ENCODE data around the gene C2CD5. TPM values are rescaled to one million over a fixed set of nuclear protein-coding genes. Genes with fewer than 3 reads are reported as not detected.
"Not testable (repeated sequence)": the region's sequence is repeated elsewhere in the genome, so short reads cannot be mapped to it uniquely, and the experiment has no call there.

The C2CD5 gene
- total and polyA plus RNA-seq, 2 donors (not counting 1 experiment from before 2014, with no cell fraction given): 26.6 to 37.7 TPM

DNA sequence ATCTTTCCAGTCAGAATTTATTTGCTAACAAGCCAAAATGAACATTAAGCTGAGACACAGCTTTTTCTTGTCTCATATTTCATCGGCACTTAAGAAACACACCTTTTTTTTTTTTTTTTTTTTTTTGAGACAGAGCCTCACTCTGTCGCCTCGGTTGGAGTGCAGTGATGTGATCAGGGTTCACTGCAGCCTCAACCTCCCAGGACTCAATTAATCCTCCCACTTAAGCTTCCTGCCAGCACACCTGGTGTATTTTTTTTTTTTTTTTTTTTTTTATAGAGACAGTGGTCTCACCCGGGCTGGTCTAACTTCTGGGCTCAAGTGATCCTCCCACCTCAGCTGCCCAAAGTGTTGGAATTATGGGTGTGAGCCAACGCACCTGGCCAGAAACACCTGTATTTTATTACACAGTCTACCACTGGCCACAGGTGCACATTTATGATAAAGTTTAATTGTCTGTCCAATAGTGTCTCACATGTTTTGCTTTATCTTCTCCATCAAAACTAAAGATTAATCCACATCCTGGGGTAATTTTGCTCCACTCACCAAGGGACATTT lies 62.7 kb downstream of the C2CD5 start:
- no peak overlapping the region for H3K4me3 ChIP-seq (replicated peaks in 1 of 4; ENCODE audit: control extremely low read depth in 1 of 4, insufficient read depth in 1 of 4, low read depth in 3 of 4, low read length in 4 of 4)
- no peak for TF ChIP-seq EZH2 (IDR thresholded peaks at IDR 0.05; ENCODE audit: low read length, missing control alignments)
- TF ChIP-seq, protein P1, sequence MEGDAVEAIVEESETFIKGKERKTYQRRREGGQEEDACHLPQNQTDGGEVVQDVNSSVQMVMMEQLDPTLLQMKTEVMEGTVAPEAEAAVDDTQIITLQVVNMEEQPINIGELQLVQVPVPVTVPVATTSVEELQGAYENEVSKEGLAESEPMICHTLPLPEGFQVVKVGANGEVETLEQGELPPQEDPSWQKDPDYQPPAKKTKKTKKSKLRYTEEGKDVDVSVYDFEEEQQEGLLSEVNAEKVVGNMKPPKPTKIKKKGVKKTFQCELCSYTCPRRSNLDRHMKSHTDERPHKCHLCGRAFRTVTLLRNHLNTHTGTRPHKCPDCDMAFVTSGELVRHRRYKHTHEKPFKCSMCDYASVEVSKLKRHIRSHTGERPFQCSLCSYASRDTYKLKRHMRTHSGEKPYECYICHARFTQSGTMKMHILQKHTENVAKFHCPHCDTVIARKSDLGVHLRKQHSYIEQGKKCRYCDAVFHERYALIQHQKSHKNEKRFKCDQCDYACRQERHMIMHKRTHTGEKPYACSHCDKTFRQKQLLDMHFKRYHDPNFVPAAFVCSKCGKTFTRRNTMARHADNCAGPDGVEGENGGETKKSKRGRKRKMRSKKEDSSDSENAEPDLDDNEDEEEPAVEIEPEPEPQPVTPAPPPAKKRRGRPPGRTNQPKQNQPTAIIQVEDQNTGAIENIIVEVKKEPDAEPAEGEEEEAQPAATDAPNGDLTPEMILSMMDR (conservative IDR thresholded peaks at IDR 0.05 in 1 of 2, IDR thresholded peaks at IDR 0.05 in 1 of 2; ENCODE audit: low read depth in 1 of 2, low read length in 2 of 2): no peak
- H3K79me2 ChIP-seq (ENCODE audit: control insufficient read depth, insufficient read depth, low read length): no peaks in the 10 kb centered on the region
- H2AFZ ChIP-seq (ENCODE audit: low read length): no peak overlapping the region
- no peak for DNase-seq (ENCODE audit: low read depth in 2 of 2)
- no peaks in the 10 kb centered on the region for H4K20me1 ChIP-seq (ENCODE audit: control insufficient read depth, extremely low read depth, insufficient read depth, low read length)
- no peaks in the 10 kb centered on the region for H3K9me3 ChIP-seq (ENCODE audit: control insufficient read depth, insufficient read depth, low read depth, low read length)
- peaks cover 3% of the 10 kb centered on the region for H3K4me1 ChIP-seq (ENCODE audit: control insufficient read depth, extremely low read depth, insufficient read depth, low read length)
- no peaks in the 10 kb centered on the region for H3K36me3 ChIP-seq (ENCODE audit: control insufficient read depth, insufficient read depth, low read length)
- H3K9ac ChIP-seq (ENCODE audit: insufficient read depth, low read length): no peak overlapping the region
- no peaks in the 10 kb centered on the region for H3K27me3 ChIP-seq (ENCODE audit: control insufficient read depth, insufficient read depth, low read length)
- H3K27ac ChIP-seq (ENCODE audit: insufficient read depth, low read length): no peak overlapping the region
- H3K4me2 ChIP-seq (ENCODE audit: extremely low read depth, insufficient read depth, low read length): no peak overlapping the region

DNA sequence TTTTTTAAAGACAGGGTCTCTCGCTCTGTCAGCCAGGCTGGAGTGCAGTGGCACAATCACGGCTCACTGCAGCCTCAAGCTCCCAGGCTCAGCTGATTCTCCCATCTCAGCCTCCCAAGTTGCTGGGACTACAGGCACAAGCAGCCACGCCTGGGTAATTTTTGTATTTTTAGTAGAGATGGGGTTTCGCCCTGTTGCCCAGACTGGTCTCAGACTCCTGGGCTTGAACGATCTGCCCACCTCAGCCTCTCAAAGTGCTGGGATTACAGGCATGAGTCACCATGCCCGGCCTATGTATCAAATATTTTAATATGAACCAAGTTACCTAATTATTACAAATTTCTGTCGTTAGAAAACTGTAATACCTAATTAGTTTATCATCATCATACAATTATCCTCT lies 63.5 kb downstream of the C2CD5 start:
- not testable (repeated sequence) for H3K4me1 ChIP-seq (ENCODE audit: control insufficient read depth, extremely low read depth, insufficient read depth, low read length); H3K79me2 ChIP-seq (ENCODE audit: control insufficient read depth, insufficient read depth, low read length); H2AFZ ChIP-seq (ENCODE audit: low read length)

DNA sequence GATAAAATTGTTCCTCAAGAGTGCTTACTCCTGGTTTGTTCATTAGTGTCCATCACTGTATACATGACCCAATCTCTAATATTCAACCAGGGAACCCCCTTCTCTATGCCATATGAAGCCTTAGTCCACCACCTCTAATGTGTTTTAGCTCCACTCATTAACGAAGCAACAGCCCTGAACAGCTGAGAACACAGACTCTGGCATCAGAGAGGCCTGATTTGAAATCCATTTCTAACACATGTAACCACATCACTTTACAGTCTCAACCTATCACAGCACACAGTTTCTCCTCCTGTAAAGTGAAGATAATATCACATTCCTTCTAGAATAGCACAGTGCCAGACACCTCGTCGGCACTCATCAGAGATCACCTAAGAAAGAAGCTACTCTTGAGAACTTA lies 64.3 kb downstream of the C2CD5 start:
- DNase-seq (ENCODE audit: low read depth in 2 of 2): no peak
- Histone ChIP-seq H3K4me1 (ENCODE audit: control insufficient read depth, extremely low read depth, insufficient read depth, low read length) (peaks cover 8% of the 10 kb centered on the region), H3K27me3 (ENCODE audit: control insufficient read depth, insufficient read depth, low read length) (no peaks in the 10 kb centered on the region), H3K4me2 (ENCODE audit: extremely low read depth, insufficient read depth, low read length) (no peak overlapping the region), H2AFZ (ENCODE audit: low read length) (no peak overlapping the region), H3K9ac (ENCODE audit: insufficient read depth, low read length) (no peak overlapping the region), H3K79me2 (ENCODE audit: control insufficient read depth, insufficient read depth, low read length) (no peaks in the 10 kb centered on the region), H4K20me1 (ENCODE audit: control insufficient read depth, extremely low read depth, insufficient read depth, low read length) (no peaks in the 10 kb centered on the region), H3K4me3 (replicated peaks in 1 of 4; ENCODE audit: control extremely low read depth in 1 of 4, insufficient read depth in 1 of 4, low read depth in 3 of 4, low read length in 4 of 4) (no peak overlapping the region), H3K9me3 (ENCODE audit: control insufficient read depth, insufficient read depth, low read depth, low read length) (no peaks in the 10 kb centered on the region), H3K27ac (ENCODE audit: insufficient read depth, low read length) (no peak overlapping the region), H3K36me3 (ENCODE audit: control insufficient read depth, insufficient read depth, low read length) (no peaks in the 10 kb centered on the region)
- TF ChIP-seq, protein P1 (conservative IDR thresholded peaks at IDR 0.05 in 1 of 2, IDR thresholded peaks at IDR 0.05 in 1 of 2; ENCODE audit: low read depth in 1 of 2, low read length in 2 of 2): no peak
- no peak for TF ChIP-seq EZH2 (IDR thresholded peaks at IDR 0.05; ENCODE audit: low read length, missing control alignments)

More for the DNA sequence above, 63.5 kb downstream of the C2CD5 start:
- not testable (repeated sequence) for H3K9me3 ChIP-seq (ENCODE audit: control insufficient read depth, insufficient read depth, low read depth, low read length); H3K27ac ChIP-seq (ENCODE audit: insufficient read depth, low read length); H3K36me3 ChIP-seq (ENCODE audit: control insufficient read depth, insufficient read depth, low read length); H3K4me3 ChIP-seq (replicated peaks in 1 of 4; ENCODE audit: control extremely low read depth in 1 of 4, insufficient read depth in 1 of 4, low read depth in 3 of 4, low read length in 4 of 4); H3K9ac ChIP-seq (ENCODE audit: insufficient read depth, low read length); DNase-seq (ENCODE audit: low read depth in 2 of 2); H3K27me3 ChIP-seq (ENCODE audit: control insufficient read depth, insufficient read depth, low read length); H3K4me2 ChIP-seq (ENCODE audit: extremely low read depth, insufficient read depth, low read length); H4K20me1 ChIP-seq (ENCODE audit: control insufficient read depth, extremely low read depth, insufficient read depth, low read length)
